ENCODE measurements around the gene GMDS.

- TF ChIP-seq, protein P1, sequence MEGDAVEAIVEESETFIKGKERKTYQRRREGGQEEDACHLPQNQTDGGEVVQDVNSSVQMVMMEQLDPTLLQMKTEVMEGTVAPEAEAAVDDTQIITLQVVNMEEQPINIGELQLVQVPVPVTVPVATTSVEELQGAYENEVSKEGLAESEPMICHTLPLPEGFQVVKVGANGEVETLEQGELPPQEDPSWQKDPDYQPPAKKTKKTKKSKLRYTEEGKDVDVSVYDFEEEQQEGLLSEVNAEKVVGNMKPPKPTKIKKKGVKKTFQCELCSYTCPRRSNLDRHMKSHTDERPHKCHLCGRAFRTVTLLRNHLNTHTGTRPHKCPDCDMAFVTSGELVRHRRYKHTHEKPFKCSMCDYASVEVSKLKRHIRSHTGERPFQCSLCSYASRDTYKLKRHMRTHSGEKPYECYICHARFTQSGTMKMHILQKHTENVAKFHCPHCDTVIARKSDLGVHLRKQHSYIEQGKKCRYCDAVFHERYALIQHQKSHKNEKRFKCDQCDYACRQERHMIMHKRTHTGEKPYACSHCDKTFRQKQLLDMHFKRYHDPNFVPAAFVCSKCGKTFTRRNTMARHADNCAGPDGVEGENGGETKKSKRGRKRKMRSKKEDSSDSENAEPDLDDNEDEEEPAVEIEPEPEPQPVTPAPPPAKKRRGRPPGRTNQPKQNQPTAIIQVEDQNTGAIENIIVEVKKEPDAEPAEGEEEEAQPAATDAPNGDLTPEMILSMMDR (IDR thresholded peaks at IDR 0.05; ENCODE audit: low read length) = no peak
- TF ChIP-seq EZH2phosphoT487 (IDR thresholded peaks at IDR 0.05; ENCODE audit: low read length) = no peak
Measured at GRCh38 chr6:1696463-1696850, 548.9 kb downstream of the GMDS start.
